ENCODE results near the gene PKP1.
"Not testable (repeated sequence)": the region's sequence is repeated elsewhere in the genome, so short reads cannot be mapped to it uniquely, and the experiment has no call there.

The PKP1 gene, protein sequence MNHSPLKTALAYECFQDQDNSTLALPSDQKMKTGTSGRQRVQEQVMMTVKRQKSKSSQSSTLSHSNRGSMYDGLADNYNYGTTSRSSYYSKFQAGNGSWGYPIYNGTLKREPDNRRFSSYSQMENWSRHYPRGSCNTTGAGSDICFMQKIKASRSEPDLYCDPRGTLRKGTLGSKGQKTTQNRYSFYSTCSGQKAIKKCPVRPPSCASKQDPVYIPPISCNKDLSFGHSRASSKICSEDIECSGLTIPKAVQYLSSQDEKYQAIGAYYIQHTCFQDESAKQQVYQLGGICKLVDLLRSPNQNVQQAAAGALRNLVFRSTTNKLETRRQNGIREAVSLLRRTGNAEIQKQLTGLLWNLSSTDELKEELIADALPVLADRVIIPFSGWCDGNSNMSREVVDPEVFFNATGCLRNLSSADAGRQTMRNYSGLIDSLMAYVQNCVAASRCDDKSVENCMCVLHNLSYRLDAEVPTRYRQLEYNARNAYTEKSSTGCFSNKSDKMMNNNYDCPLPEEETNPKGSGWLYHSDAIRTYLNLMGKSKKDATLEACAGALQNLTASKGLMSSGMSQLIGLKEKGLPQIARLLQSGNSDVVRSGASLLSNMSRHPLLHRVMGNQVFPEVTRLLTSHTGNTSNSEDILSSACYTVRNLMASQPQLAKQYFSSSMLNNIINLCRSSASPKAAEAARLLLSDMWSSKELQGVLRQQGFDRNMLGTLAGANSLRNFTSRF

DNA sequence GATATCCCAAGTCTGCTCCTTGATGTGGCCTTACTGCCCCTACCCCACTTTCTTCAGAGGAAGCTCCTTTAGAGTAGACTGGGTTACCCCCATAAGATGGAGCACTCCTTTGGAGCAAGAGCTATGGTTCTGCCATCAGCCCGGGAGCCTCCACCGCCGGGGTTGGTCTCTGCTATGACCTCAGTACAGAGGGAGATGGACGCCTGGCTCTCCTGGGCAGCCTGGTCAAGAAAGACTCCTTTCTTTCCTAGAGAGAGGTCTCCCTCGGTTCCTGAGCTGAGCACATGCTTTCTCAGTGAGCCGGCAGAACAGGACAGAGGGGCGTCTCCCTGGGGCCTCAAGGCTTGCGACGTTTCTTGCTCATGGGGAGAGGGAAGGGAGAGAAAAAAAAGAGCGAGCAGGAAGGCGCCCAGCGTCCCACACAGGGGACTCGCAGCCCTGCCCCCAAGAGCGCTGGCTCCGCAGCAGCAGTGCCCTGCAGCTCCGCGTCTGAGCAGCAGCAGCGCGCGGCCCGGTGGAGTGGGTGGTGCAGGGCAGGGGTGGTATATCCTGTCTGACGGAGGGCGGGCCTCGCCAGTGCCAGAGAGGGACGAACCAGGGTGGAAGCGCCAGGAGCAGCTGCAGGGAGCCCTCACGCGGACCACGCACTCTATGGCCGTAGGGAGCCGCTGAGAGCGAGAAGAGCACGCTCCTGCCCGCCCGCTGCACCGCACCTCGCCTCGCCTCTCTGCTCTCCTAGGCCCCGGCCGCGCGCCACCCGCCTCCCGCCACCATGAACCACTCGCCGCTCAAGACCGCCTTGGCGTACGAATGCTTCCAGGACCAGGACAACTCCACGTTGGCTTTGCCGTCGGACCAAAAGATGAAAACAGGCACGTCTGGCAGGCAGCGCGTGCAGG lies at the start of gene PKP1:
Gene PKP1, plus strand, starts transcription at position 576 of the 899 bp plus-strand sequence. Its CDS starts 197 bp downstream, at position 773.
- in situ Hi-C loops (cut with MboI; ENCODE audit: low sequenced_read_pairs, unreplicated experiment): no loop called here
- no peak for DNase-seq (ENCODE audit: low spot score)
- no peak for TF ChIP-seq CTCF (IDR thresholded peaks at IDR 0.05; ENCODE audit: borderline replicate concordance, control extremely low read depth, extremely low read depth, insufficient read depth, missing control alignments)

DNA sequence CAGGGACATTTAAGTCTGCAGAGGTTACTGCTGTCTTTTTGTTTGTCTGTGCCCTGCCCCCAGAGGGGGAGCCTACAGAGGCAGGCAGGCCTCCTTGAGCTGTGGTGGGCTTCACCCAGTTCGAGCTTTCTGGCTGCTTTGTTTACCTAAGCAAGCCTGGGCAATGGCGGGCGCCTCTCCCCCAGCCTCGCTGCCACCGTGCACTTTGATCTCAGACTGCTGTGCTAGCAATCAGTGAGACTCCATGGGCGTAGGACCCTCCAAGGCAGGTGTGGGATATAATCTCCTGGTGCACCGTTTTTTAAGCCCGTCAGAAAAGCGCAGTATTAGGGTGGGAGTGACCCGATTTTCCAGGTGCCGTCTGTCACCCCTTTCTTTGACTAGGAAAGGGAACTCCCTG lies 43.7 kb upstream of the PKP1 start:
- in situ Hi-C loops (cut with MboI; ENCODE audit: low sequenced_read_pairs, unreplicated experiment); DNase-seq (ENCODE audit: low spot score): not testable (repeated sequence)

DNA sequence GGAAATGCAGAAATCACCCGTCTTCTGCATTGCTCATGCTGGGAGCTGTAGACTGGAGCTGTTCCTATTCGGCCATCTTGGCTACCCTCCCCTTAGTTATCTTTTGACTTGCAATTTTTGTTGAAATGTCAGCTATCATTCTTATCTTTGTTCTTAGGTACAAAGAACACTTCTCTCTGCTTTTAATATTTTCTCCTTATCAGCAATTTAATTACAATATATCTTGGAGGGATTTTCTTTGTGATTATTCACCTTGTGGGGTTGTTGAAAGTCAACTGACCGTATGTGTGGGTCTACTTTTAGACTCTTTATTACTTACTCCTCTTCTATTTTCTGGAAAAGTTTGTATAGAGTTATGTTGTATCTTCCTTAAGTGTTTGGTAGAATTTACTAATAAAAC lies 43.1 kb upstream of the PKP1 start:
- in situ Hi-C loops (cut with MboI; ENCODE audit: low sequenced_read_pairs, unreplicated experiment): no loop called here
- no peak for TF ChIP-seq CTCF (IDR thresholded peaks at IDR 0.05; ENCODE audit: borderline replicate concordance, control extremely low read depth, extremely low read depth, insufficient read depth, missing control alignments)
- no peak for DNase-seq (ENCODE audit: low spot score)

DNA sequence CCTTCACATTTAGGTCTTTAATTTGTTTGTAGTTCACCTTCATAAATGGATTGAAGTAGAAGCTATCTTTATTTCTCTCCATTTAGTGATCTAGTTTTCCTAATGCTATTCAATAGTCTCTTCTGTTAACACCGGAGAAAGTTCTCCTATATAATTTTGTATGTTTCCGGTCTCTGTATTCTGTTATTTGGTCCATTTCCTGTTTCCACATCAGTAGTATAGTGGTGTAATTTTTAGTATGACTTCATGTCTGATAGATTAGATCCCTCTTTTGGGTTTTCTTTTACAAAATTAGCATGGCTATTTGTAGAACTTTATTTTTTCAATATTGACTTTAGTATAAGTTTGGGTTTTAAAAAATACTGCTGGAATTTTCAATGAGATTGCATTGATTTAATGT lies 41.6 kb upstream of the PKP1 start:
- DNase-seq (ENCODE audit: low spot score): no peak
- TF ChIP-seq CTCF (IDR thresholded peaks at IDR 0.05; ENCODE audit: borderline replicate concordance, control extremely low read depth, extremely low read depth, insufficient read depth, missing control alignments): no peak
- in situ Hi-C loops (cut with MboI; ENCODE audit: low sequenced_read_pairs, unreplicated experiment): no loop called here

- in situ Hi-C loops (cut with MboI; ENCODE audit: low sequenced_read_pairs, unreplicated experiment): no loop called here
- DNase-seq (ENCODE audit: low spot score): no peak
- no peak for TF ChIP-seq CTCF (IDR thresholded peaks at IDR 0.05; ENCODE audit: borderline replicate concordance, control extremely low read depth, extremely low read depth, insufficient read depth, missing control alignments)
Measured at GRCh38 chr1:201245082-201245481, 38.2 kb upstream of the PKP1 start.

- TF ChIP-seq CTCF (IDR thresholded peaks at IDR 0.05; ENCODE audit: borderline replicate concordance, control extremely low read depth, extremely low read depth, insufficient read depth, missing control alignments): no peak
- in situ Hi-C loops (cut with MboI; ENCODE audit: low sequenced_read_pairs, unreplicated experiment): no loop called here
Measured at GRCh38 chr1:201248721-201249559, 34.4 kb upstream of the PKP1 start.

More at GRCh38 chr1:201248721-201249559, 34.4 kb upstream of the PKP1 start:
- DNase-seq (ENCODE audit: low spot score): peak; percentile 2

Measured in GM13976 (cell line).